Measurements from ENCODE around the gene CDKN2AIP. TPM values are rescaled to one million over a fixed set of nuclear protein-coding genes. Genes with fewer than 3 reads are reported as not detected.
A peak's percentile ranks its signal among the peaks of the same experiment; 100 is the strongest.

CDKN2AIP gene
- total RNA-seq, 1 donor from 2014 or later = 9.4 TPM

DNA sequence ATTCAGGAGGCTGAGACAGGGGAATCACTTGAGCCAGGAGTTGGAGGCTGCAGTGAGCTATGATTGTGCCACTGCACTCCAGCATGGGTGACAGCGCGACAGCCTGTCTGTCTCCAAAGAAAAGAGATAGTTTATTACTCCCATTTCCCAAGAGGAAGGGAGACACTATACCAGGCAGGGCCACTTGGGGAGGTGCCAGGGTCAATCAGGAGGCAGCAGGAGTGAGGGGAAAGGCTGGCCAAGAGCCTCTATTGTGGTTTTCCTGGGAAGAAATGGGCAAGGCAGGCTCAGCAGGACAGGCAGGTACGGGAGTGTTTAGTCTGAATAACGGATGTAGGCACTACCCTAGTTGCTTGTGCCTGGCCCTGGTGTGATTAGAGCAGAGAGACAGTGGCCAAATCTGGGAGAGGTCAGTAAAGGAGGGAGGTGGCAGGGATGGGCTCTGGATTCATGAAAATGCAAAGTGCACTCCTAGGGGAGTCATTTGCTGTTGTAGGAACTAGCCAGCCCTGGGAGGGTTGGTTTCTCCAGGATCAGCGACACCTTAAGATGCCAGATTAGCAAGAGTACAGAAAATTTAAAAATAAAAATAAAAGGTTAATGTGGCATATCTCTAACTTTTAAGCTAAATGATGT, 20.2 kb upstream of the CDKN2AIP start:
- H3K27ac Mint-ChIP-seq (ENCODE audit: unreplicated experiment) = no peak overlapping the region
- H3K4me1 Mint-ChIP-seq (ENCODE audit: low read depth) = peaks cover 10% of the 10 kb centered on the region
- no peak for DNase-seq (ENCODE audit: low spot score)
- no peak overlapping the region for H3K4me3 Mint-ChIP-seq (ENCODE audit: unreplicated experiment)
- TF ChIP-seq CTCF (IDR thresholded peaks at IDR 0.05) = no peak
- no peaks in the 10 kb centered on the region for H3K36me3 Mint-ChIP-seq (ENCODE audit: low read depth)
- H3K27me3 Mint-ChIP-seq (ENCODE audit: low read depth) = no peaks in the 10 kb centered on the region
- H3K9me3 Mint-ChIP-seq (ENCODE audit: low read depth) = no peaks in the 10 kb centered on the region

DNA sequence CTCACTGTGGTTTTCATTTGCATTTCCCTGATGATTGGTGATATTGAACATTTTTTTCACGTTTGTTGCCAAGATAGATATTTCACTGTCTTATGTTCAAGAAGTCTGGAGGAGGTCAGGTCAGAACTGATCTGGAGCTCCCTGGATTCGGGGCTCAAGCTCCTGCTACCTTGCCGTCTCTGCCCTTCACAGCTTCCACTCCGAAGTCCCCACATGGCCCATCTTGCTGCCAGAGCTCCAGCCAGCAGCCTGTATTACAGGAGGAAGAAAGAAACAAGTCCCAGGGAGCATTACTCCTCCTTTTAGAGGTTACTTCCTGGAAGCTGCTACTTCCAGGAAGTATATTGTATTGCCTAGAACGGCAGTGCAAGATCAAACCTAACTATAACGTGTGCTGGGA, 17.9 kb upstream of the CDKN2AIP start:
- Mint-ChIP-seq H3K36me3 (ENCODE audit: low read depth) (no peaks in the 10 kb centered on the region), H3K4me3 (ENCODE audit: unreplicated experiment) (no peak overlapping the region), H3K27me3 (ENCODE audit: low read depth) (no peaks in the 10 kb centered on the region), H3K9me3 (ENCODE audit: low read depth) (no peaks in the 10 kb centered on the region), H3K27ac (ENCODE audit: unreplicated experiment) (no peak overlapping the region), H3K4me1 (ENCODE audit: low read depth) (peaks cover 22% of the 10 kb centered on the region)
- TF ChIP-seq CTCF (IDR thresholded peaks at IDR 0.05) = no peak
- no peak for DNase-seq (ENCODE audit: low spot score)

DNA sequence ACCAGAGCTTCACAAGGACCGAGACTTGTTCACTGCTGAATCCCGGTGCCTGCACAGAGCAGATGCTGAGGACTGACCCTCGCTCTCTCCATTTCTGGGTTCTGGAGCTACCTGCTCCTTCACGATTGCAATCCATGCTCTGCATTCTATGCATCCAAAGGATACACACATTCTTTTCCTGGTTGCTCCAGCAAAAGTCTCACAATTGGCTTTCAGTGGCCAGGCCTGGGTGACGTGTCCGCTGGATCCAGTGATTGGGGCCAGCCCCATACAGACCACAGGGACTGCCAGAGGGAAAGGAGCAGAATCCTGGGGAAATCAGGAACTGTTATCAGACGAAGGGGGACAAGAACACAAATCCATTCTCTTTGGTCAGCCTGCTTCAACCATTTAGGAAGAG, 14.9 kb upstream of the CDKN2AIP start:
- H3K27ac Mint-ChIP-seq (ENCODE audit: unreplicated experiment) = no peak overlapping the region
- H3K4me3 Mint-ChIP-seq (ENCODE audit: unreplicated experiment) = no peak overlapping the region
- DNase-seq (ENCODE audit: low spot score) = no peak

DNA sequence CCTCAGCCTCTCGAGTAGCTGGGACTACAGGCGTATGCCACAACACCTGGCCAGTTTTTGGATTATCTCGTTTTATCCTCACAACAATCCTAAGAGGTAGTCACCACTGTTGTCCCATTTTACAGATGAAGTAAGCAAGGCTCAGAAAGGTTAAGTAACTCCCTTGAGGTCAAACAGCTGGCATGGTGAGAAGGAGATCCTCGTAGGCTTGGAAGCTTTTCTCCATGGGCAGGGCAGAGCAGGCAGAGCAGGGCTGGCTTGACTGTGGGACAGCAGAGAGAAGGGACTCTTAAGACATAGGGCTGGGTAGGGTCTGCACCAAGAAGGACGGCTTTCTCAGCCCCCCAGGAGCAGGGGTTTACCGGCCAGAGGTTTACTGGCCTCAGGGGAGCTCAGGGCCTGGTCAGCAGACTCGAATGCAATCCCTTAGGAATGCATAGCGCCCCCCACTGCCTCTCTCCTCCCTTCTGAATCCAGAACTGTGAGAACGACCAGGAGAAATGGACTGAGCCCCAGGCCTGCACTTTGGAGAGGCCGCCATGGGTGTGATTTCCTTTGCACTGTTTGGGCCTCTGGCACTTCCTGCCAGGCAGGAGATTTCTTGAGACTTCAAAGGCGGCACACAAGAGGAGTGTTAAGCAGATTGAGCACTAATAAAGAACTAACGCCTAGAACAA, 14.0 kb upstream of the CDKN2AIP start:
- H3K4me3 Mint-ChIP-seq (ENCODE audit: unreplicated experiment) = no peak overlapping the region
- H3K36me3 Mint-ChIP-seq (ENCODE audit: low read depth) = no peaks in the 10 kb centered on the region
- H3K9me3 Mint-ChIP-seq (ENCODE audit: low read depth) = no peaks in the 10 kb centered on the region
- H3K27me3 Mint-ChIP-seq (ENCODE audit: low read depth) = no peaks in the 10 kb centered on the region
- TF ChIP-seq CTCF (IDR thresholded peaks at IDR 0.05) = peak; percentile 25
- DNase-seq (ENCODE audit: low spot score) = no peak
- H3K27ac Mint-ChIP-seq (ENCODE audit: unreplicated experiment) = peak overlapping the region; percentile 84
- H3K4me1 Mint-ChIP-seq (ENCODE audit: low read depth) = peaks cover 12% of the 10 kb centered on the region

More for the DNA sequence above, 14.9 kb upstream of the CDKN2AIP start:
- H3K4me1 Mint-ChIP-seq (ENCODE audit: low read depth) = peaks cover 12% of the 10 kb centered on the region
- no peaks in the 10 kb centered on the region for H3K36me3 Mint-ChIP-seq (ENCODE audit: low read depth)
- no peaks in the 10 kb centered on the region for H3K9me3 Mint-ChIP-seq (ENCODE audit: low read depth)
- no peaks in the 10 kb centered on the region for H3K27me3 Mint-ChIP-seq (ENCODE audit: low read depth)
- TF ChIP-seq CTCF (IDR thresholded peaks at IDR 0.05) = no peak

DNA sequence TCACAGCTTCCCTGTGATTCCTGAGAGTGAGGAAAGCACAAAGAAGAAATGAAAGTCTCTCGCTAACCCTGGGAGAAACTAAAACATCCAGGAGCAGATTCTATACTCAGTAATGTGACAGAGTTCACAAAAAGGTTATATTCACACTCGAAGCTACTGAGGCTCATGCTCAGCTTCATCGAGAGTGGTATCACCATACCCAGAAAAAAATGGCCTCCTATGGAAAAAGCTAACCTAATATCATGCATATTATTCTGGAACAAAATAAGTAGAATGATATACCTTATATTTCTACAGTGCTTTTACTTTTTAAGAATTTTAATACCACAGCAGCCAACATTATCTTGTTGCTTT, 13.5 kb upstream of the CDKN2AIP start:
- Mint-ChIP-seq H3K4me3 (ENCODE audit: unreplicated experiment) (no peak overlapping the region), H3K27me3 (ENCODE audit: low read depth) (no peaks in the 10 kb centered on the region), H3K36me3 (ENCODE audit: low read depth) (no peaks in the 10 kb centered on the region), H3K27ac (ENCODE audit: unreplicated experiment) (peak overlapping the region; percentile 84), H3K9me3 (ENCODE audit: low read depth) (no peaks in the 10 kb centered on the region), H3K4me1 (ENCODE audit: low read depth) (peaks cover 12% of the 10 kb centered on the region)
- no peak for TF ChIP-seq CTCF (IDR thresholded peaks at IDR 0.05)
- no peak for DNase-seq (ENCODE audit: low spot score)
